Right ventricle myocardium inferior (tissue), 1 donor: Measurements from ENCODE around the gene ANO10. TPM values are rescaled to one million over a fixed set of nuclear protein-coding genes. Genes with fewer than 3 reads are reported as not detected.

Experiments used
- ATAC-seq: fragments of 200-7000 bp; cut with Tn5 transposase; one replicate; pipeline ENCODE4 v1.9.1; 2020; ENCODE audit warnings: mild to moderate bottlenecking, moderate library complexity
- DNase-seq: peaks from one replicate; pipeline ENCODE4 v3.0.0; 2021; ENCODE audit errors: missing footprints
- intact Hi-C: fragments of 100-400 bp; cut with DNase I; formaldehyde crosslinking; loops from one replicate; pipeline ENCODE4 v1.11.0; 2022
- total RNA-seq: library from RNA; stranded (reverse); fragmentation: NEBNext Ultra II Directional; extraction: Animal tissue kit (Norgen Biotek cat#: 25700); gene quantifications from one replicate; pipeline ENCODE4 v1.2.1, GENCODE V29; 2021
- donor health status: DM: no; HTN: yes; CAD: no; lungs with severe emphysema.

The ANO10 gene
- total RNA-seq, 1 donor from 2014 or later: 12.3 TPM

DNA sequence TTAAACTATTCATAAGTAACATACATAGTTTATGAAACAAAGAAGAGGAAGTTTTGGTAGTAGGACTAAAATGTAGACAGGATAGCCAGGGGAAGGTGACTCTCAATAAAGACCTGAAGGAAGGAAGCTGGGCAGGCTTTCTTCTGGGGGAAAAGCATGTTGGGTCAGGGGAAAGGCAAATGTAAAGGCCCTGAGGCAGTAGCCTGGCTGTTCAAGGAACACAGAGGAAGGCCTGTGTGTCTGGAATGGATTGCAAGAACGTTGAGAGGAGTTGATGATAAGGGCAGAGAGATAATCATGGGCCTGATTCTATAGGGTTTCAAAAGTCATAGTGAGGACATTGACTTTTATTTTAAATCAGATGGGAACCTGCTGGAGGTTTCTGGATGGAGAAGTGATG lies 167.8 kb downstream of the ANO10 start:
- intact Hi-C loops: no loop called here
- no peak for DNase-seq
- ATAC-seq: no peak

DNA sequence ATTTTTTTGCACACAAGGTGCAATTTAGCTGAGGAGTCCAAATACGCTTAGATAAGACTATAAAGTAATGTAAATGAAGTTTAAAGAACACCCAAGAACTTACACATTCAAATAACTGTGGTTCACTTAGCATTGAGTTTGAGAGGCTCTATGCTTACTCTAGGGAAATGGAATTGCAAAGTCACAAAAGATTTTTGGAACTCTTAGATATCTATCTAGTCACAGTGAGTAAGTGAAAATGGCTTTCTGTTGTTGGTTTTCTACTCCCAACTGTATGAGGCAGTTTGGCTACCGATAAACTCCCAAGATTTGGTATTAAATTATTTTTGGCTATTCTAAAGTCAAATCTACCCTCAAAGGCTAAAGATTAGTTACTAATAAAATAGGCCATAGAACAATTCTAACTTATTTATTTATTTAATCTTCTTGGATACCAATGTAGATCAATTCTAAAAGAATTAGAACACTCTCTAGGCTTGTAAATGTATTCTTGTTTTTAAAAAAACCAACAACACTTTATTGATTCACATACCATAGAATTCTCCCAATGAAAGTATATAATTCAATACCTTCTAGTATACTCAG lies 170.0 kb downstream of the ANO10 start:
- intact Hi-C loops: no loop called here
- DNase-seq (no peak), ATAC-seq (no peak)

DNA sequence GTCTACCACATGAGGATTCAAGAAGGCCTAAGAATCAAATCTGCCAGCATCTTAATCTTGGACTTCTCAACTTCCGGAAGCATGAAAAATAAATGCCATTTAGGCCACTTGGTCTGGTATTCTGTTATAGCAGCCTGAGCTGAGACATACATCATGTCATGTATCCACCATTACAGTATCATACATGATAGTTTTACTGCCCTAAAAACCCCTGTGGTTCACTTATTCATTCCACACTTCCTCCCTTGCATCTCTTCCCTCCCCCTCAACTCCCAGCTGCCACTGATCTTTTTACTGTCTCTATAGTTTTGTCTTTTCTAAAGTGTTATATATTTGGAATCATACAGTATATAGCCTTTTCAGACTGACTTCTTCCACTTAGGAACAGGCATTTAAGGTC lies 173.7 kb downstream of the ANO10 start:
- no peak for ATAC-seq
- intact Hi-C loops: no loop called here

GRCh38 chr3:43445820-43446219 lies 176.0 kb downstream of the ANO10 start:
- DNase-seq: no peak
- intact Hi-C loops: no loop called here
- ATAC-seq: no peak

More for the DNA sequence above, 173.7 kb downstream of the ANO10 start:
- no peak for DNase-seq

- DNase-seq (no peak), ATAC-seq (no peak)
- intact Hi-C loops: no loop called here
These were observed 178.9 kb downstream of the ANO10 start for GRCh38 chr3:43442872-43443395.

DNA sequence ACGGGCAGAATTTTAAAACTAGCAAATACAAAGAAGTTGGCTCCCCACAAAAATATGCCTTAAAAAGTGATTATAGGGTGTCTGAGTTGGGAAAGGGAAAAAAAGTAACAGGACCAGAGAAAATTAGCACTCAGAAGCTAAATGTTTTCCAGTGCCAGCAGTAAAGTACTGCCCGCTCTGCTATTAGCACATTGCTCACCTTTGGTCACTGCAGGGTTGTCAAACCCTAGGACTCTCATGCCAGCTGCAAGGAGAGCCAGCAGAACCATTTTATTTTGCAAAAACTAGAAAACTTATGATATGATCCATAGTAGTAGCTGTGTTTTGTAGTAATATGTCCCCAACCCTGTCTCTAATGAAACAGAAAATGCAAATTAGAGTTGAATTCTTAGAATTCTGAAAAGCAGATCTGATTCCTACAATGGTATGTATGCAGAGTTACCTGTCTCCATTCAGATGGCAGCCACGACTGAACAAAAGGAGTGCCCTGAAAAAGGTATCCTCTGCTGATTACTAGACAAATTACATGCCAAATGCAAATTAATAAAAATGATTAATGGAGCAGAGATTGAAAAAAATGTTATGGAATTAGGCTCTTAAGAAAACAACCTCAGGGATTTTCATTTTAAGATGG lies 185.2 kb downstream of the ANO10 start:
- intact Hi-C loops: no loop called here
- DNase-seq: no peak
- ATAC-seq: no peak

DNA sequence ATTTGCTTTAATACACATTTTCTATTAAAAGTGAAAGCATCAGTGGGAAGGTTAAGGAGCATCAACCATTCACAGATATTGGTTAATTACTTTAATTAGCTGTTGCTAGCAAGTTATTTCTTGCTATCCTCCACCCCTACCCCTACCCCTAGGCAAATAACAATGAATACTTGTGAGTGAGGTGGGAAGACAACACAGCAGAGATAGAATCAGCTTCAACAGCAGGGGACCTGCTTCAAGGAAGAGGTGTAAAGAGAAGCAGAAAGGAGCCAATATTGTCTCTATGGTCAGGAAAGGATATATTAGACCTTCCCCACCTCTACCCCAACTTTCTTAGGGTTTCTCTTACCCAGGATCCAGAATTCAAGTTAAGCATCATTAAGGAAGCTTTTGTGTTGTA lies 186.1 kb downstream of the ANO10 start:
- ATAC-seq (no peak), DNase-seq (no peak)
- intact Hi-C loops: no loop called here

GRCh38 chr3:43434431-43434830 lies 187.4 kb downstream of the ANO10 start:
- no peak for ATAC-seq
- intact Hi-C loops: no loop called here
- no peak for DNase-seq

GRCh38 chr3:43432462-43432861 lies 189.3 kb downstream of the ANO10 start:
- intact Hi-C loops: no loop called here
- no peak for DNase-seq
- no peak for ATAC-seq

- intact Hi-C loops: no loop called here
- ATAC-seq (peak; percentile 94), DNase-seq (peak; percentile 75)
These were observed 195.4 kb downstream of the ANO10 start for GRCh38 chr3:43426388-43426787.

DNA sequence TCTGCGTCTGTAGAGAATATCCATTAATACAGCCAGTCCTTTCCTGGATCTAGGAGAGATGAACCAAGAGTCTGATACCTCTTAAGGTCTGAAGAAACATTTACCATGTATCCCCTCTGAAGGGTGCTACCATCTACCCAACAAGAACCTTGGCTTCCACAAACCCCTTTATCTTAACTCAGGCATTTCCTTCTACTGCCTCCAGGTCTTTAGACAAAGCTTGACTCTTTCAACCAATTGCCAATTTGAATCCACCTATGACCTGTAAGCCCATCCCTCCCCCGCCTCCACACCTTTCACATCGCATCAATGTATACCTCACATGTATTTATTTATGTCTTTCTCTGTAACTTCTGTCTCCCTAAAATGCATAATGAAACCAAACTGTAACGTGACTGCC lies 196.0 kb downstream of the ANO10 start:
- intact Hi-C loops: no loop called here

DNA sequence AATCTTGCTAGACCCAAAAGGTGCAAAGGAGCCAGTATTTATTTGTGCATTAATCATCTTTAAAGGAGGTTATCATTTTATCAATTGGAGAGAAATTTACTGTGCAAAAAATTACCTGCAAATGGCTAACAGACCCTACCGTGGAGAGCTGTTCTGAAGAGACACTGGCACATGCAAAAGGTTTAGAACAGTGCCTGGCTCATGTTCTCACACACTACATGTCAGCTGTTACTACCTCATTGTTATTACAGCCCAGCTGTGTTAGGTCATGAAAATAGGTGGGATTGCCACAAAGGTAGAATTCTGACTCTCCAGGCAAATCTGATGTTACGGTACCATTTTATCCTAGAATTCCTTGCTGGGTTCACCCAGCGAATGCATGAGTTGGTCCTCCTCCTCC lies 198.2 kb downstream of the ANO10 start:
- ATAC-seq (no peak), DNase-seq (no peak)
- intact Hi-C loops: no loop called here

More for the DNA sequence above, 196.0 kb downstream of the ANO10 start:
- ATAC-seq (peak; percentile 11), DNase-seq (no peak)

- ATAC-seq: peak; percentile 17
- intact Hi-C loops: no loop called here
- no peak for DNase-seq
These were observed 198.7 kb downstream of the ANO10 start for GRCh38 chr3:43423142-43423541.

DNA sequence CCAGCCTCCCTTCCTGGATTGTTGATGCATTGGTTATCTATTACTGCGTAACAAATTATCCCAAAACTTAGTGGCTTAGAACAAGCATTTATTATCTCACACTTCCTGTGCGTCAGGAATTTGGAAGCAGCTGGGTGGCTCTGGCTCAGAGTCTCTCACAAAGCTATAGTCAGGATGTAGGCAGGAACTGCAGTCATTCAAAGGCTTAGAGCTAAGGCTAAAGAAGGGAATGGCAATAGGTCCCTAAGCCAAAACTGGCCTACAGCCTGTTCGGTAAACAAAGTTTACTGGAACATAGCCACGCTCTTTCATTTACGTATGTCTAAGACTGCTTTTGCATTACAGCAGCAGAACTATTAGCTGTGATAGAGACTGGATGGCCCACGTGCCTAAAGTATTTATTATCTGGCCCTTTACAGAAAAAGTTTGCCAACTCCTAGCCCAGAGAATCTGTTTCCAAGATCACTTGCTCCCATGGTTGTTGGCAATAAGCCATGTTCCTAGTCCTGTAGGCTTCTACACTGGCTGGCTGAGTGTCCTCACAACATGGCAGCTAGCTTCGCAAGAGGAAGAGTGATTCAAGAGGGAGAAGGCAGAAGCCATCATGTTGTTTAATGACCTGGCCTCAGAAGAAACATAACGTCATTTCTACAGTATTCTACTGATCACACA lies 203.1 kb downstream of the ANO10 start:
- peak; percentile 31 for ATAC-seq
- intact Hi-C loops: no loop called here
- DNase-seq: no peak

- no peak for ATAC-seq
- DNase-seq: no peak
- intact Hi-C loops: no loop called here
These were observed 204.7 kb downstream of the ANO10 start for GRCh38 chr3:43417133-43417532.

GRCh38 chr3:43415088-43415487 lies 206.7 kb downstream of the ANO10 start:
- intact Hi-C loops: no loop called here

DNA sequence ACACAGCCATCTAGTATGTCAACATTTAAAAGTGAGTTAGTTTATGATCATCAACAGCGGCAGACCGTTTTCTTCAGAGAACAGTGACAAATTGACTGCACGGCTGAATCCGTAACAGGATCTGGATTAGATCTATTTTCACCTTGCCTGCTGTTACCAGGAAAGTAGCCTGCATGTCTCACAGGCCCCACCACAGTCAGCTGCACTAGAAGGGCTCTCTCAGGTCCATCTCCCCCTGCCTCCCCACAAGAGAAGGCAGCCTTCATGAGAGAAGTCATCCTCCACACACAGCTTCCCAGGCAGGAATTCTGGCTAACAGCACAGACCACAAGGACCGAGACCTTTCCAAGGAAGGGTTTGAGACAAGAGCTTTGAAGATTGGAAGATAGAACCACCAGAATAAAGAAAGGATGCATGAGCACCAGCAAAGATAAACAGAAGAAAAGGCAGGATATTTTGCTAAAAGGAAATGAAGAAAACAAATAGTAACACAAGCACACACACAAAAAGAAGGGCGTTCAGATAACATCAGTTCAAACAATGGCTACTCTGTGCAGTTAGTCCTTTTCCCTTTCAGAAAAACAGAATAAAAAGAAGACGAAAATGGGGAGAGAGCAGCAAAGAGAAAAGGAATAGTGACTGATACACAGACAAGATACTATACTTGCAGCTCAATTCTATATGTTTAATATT lies 208.0 kb downstream of the ANO10 start:
- ATAC-seq: no peak
- intact Hi-C loops: no loop called here
- no peak for DNase-seq

More at GRCh38 chr3:43415088-43415487, 206.7 kb downstream of the ANO10 start:
- no peak for ATAC-seq
- DNase-seq: no peak

DNA sequence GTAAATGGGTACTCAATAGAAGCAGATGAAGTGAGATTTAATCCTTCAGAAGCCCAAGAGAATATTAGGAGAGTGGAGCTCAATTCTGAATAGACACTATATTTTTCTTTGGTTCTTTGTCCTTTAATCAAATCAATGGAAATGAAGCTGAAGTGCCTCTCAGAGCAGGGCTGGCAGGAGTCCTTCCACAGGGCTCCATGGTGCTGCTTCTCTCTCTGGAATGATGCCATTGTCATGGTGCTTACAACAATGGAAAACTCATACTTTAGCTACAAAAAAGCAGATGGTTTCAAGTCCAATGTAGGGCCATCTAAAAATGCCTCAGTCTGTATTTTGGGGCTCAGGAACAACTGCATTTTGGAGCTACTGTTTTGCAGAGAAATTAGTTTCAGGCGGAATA lies 210.4 kb downstream of the ANO10 start:
- no peak for ATAC-seq
- DNase-seq: no peak
- intact Hi-C loops: no loop called here

DNA sequence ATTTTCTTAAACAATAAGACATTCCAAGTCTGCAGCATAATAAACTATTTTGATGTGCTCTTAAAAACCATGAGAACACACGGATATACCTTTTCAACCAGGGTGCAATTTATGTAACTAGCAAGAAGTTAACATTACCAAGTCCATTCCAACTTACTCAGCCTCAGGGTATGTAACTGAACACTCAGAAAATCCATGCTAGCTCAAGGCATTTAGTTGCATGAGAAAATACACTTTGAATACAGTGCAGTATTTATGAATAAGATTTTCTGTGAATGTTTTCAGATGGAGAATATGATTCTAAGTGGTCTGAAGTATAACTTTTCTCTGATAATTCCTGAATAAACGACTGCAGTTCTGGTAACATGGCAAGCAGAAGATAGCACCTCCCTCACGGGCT lies 211.2 kb downstream of the ANO10 start:
- no peak for ATAC-seq
- intact Hi-C loops: no loop called here

DNA sequence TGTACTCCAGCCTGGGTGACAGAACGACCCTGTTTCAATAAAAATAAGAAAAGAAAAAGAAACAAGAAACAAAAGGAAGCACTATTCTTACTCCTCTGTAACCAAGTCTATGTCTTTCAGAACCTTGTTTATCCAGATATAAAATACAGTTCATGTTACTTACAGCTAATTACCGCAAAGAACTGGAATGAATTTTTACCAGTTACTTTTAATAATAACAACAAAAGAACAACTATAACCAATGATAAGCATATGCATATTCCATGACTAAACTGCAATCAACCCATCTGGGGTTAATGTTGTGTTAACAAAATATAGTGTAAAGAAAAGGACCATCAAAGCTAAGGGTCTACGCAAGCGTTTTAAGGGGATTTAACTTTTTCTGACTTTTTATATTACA lies 212.3 kb downstream of the ANO10 start:
- intact Hi-C loops: no loop called here
- DNase-seq (no peak), ATAC-seq (no peak)

More for the DNA sequence above, 211.2 kb downstream of the ANO10 start:
- no peak for DNase-seq
